Trophoblast cell (in vitro differentiated cells and primary cell): Measurements from ENCODE around the gene MSGN1.

ENCODE experiments used
- DNase-seq, 2 donors: peaks; one replicate each; pipeline ENCODE4 v3.0.0-alpha.2; 2016
- H2AFZ ChIP-seq: 2 replicates; pipeline ENCODE4 v1.6.1; 2013; ENCODE audit warnings: low read length, moderate library complexity, mild to moderate bottlenecking; ENCODE audit not compliant: insufficient read depth, poor library complexity
- H2AK5ac ChIP-seq: 2 replicates; pipeline ENCODE4 v1.6.1; 2013; ENCODE audit warnings: mild to moderate bottlenecking, low read length
- H2BK120ac ChIP-seq: 2 replicates; pipeline ENCODE4 v1.6.1; 2013; ENCODE audit warnings: low read length, mild to moderate bottlenecking, moderate library complexity; ENCODE audit not compliant: insufficient read depth, poor library complexity
- H2BK12ac ChIP-seq: 2 replicates; pipeline ENCODE4 v1.6.1; 2013; ENCODE audit warnings: mild to moderate bottlenecking, low read length, moderate library complexity
- H2BK5ac ChIP-seq: 2 replicates; pipeline ENCODE4 v1.6.1; 2013; ENCODE audit warnings: low read length, low read depth, moderate library complexity, mild to moderate bottlenecking; ENCODE audit not compliant: poor library complexity
- H3K14ac ChIP-seq: 2 replicates; pipeline ENCODE4 v1.6.1; 2013; ENCODE audit warnings: mild to moderate bottlenecking, low read length
- H3K18ac ChIP-seq: 2 replicates; pipeline ENCODE4 v1.6.1; 2013; ENCODE audit warnings: mild to moderate bottlenecking, low read length
- H3K23ac ChIP-seq: 2 replicates; pipeline ENCODE4 v1.6.1; 2013; ENCODE audit warnings: low read length
- H3K27ac ChIP-seq: 2 replicates; pipeline ENCODE4 v1.5.1; 2013; ENCODE audit warnings: low read depth, mild to moderate bottlenecking, inconsistent platforms, low read length, moderate library complexity
- H3K27me3 ChIP-seq: 2 replicates; pipeline ENCODE4 v1.6.1; 2013; ENCODE audit warnings: inconsistent platforms, mild to moderate bottlenecking, low read length, moderate library complexity; ENCODE audit not compliant: insufficient read depth
- H3K36me3 ChIP-seq, 2 experiments: 1 replicate in 1 of 2; 2 replicates in 1 of 2; pipeline ENCODE4 v1.6.1; 2013; ENCODE audit warnings: low read length in 2 of 2, mild to moderate bottlenecking in 2 of 2, moderate library complexity in 1 of 2; ENCODE audit not compliant: insufficient read depth in 2 of 2, control insufficient read depth in 1 of 2
- H3K4ac ChIP-seq: 2 replicates; pipeline ENCODE4 v1.6.1; 2013; ENCODE audit warnings: low read depth, mild to moderate bottlenecking, low read length, moderate library complexity
- H3K4me1 ChIP-seq, 2 experiments: 1 replicate in 1 of 2; 2 replicates in 1 of 2; pipeline ENCODE4 v1.6.1; 2013; ENCODE audit warnings: low read length in 2 of 2, mild to moderate bottlenecking in 2 of 2, moderate library complexity in 1 of 2; ENCODE audit not compliant: insufficient read depth in 2 of 2, control insufficient read depth in 1 of 2
- H3K4me2 ChIP-seq: 2 replicates; pipeline ENCODE4 v1.6.1; 2013; ENCODE audit warnings: inconsistent platforms, mild to moderate bottlenecking, low read length, moderate library complexity
- H3K4me3 ChIP-seq: 2 replicates; pipeline ENCODE4 v1.5.1; 2013; ENCODE audit warnings: mild to moderate bottlenecking, low read depth, low read length, inconsistent platforms
- H3K79me1 ChIP-seq: one replicate; pipeline ENCODE4 v1.6.1; 2013; ENCODE audit warnings: low read length
- H3K79me2 ChIP-seq: 2 replicates; pipeline ENCODE4 v1.6.1; 2013; ENCODE audit warnings: low read length, mild to moderate bottlenecking; ENCODE audit not compliant: control insufficient read depth, insufficient read depth, poor library complexity
- H3K9ac ChIP-seq: 2 replicates; pipeline ENCODE4 v1.6.1; 2013; ENCODE audit warnings: mild to moderate bottlenecking, low read length
- H3K9me3 ChIP-seq: 2 replicates; pipeline ENCODE4 v1.6.1; 2013; ENCODE audit warnings: low read depth, mild to moderate bottlenecking, control low read depth, inconsistent platforms, low read length; ENCODE audit not compliant: insufficient read depth
- H4K12ac ChIP-seq: 2 replicates; pipeline ENCODE4 v1.6.1; 2013; ENCODE audit warnings: low read depth, mild to moderate bottlenecking, low read length, moderate library complexity
- H4K8ac ChIP-seq: 2 replicates; pipeline ENCODE4 v1.6.1; 2013; ENCODE audit warnings: low read depth, mild to moderate bottlenecking, low read length, moderate library complexity
- H4K91ac ChIP-seq: one replicate; pipeline ENCODE4 v1.6.1; 2013; ENCODE audit warnings: low read depth, mild to moderate bottlenecking, low read length, moderate library complexity
- WGBS: extraction: QIAGEN DNeasy Blood & Tissue Kit; methylation state at CpG from one replicate; pipeline ENCODE4 v1.1.7; 2013; ENCODE audit warnings: missing lambda C conversion rate; ENCODE audit not compliant: insufficient read length, insufficient coverage; ENCODE audit errors: extremely low coverage; 5-methylcytosine and 5-hydroxymethylcytosine counted together

MSGN1 gene

DNA sequence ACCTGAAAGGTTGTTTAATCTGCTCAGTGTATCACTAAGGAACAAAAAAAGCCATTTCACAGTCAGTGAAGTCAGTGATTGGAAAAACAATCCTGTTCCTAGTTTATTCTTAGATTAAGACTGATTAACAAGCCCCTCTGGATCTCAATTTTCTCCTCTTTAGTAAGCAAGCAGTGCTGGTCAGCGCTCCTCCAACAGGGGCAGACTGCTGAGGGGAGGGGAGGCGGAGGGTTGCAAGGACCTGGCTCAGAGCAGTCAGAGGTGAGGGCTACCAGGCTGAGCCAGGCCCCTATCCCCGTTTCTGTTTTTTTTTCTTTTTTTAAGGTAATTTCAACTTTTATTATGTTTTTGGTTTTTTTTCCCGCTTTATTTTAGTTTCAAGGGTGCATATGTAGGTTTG, 37.5 kb downstream of the MSGN1 start:
- Histone ChIP-seq H3K36me3 (no peaks in the 10 kb centered on the region), H3K4me1 (no peaks in the 10 kb centered on the region), H3K27ac (no peak overlapping the region), H2BK12ac (no peak overlapping the region), H3K9me3 (no peaks in the 10 kb centered on the region), H2BK5ac (no peak overlapping the region), H3K79me1 (no peaks in the 10 kb centered on the region), H3K14ac (no peak overlapping the region), H3K23ac (no peak overlapping the region), H2BK120ac (no peak overlapping the region), H3K18ac (no peak overlapping the region), H3K27me3 (no peaks in the 10 kb centered on the region), H3K9ac (no peak overlapping the region), H3K4me3 (no peak overlapping the region), H3K4me2 (no peak overlapping the region), H3K4ac (no peak overlapping the region), H3K79me2 (no peaks in the 10 kb centered on the region), H4K8ac (no peak overlapping the region), H2AFZ (no peak overlapping the region), H4K91ac (no peak overlapping the region), H2AK5ac (no peak overlapping the region), H4K12ac (no peak overlapping the region)
- DNase-seq, result no peak
- WGBS, result no CpG with 5 or more reads among the region's 4 CpGs

- Histone ChIP-seq H4K12ac (no peak overlapping the region), H3K4ac (no peak overlapping the region), H3K79me2 (no peaks in the 10 kb centered on the region), H4K91ac (no peak overlapping the region), H3K9me3 (no peaks in the 10 kb centered on the region), H2AK5ac (no peak overlapping the region), H3K9ac (no peak overlapping the region), H2BK5ac (no peak overlapping the region), H3K27me3 (no peaks in the 10 kb centered on the region), H4K8ac (no peak overlapping the region), H3K4me2 (no peak overlapping the region), H3K79me1 (no peaks in the 10 kb centered on the region), H2AFZ (no peak overlapping the region), H2BK120ac (no peak overlapping the region), H3K27ac (no peak overlapping the region), H3K23ac (no peak overlapping the region), H2BK12ac (no peak overlapping the region), H3K4me1 (no peaks in the 10 kb centered on the region), H3K14ac (no peak overlapping the region), H3K4me3 (no peak overlapping the region), H3K18ac (no peak overlapping the region), H3K36me3 (no peaks in the 10 kb centered on the region)
- DNase-seq, result no peak
- no CpG with 5 or more reads among the region's 3 CpGs for WGBS
Observed at GRCh38 chr2:17857021-17857420, 40.8 kb downstream of the MSGN1 start.

DNA sequence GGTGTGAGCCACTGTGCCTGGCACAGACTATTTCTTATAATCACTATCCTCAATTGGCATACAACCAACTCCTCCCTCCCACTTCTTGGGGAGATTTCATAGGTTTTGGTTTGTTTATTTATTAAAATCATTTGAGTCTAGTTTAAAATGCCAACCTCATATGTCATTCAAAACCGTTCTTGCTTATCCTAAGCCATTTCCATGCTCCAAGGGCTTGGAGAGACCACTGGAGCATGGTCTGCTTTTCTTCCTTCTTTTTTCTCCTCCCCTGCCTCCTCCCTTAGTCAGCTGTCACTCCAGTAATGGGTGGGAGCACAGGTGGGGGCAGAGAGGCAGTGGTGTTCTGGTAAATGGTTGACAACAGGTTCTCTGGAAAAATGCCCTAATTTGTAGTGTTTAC, 41.8 kb downstream of the MSGN1 start:
- Histone ChIP-seq H3K23ac (no peak overlapping the region), H3K27ac (no peak overlapping the region), H4K91ac (no peak overlapping the region), H3K9ac (no peak overlapping the region), H3K4me1 (no peaks in the 10 kb centered on the region), H3K4me3 (no peak overlapping the region), H3K9me3 (no peaks in the 10 kb centered on the region), H2BK120ac (no peak overlapping the region), H3K18ac (no peak overlapping the region), H3K79me1 (no peaks in the 10 kb centered on the region), H3K4ac (no peak overlapping the region), H4K8ac (no peak overlapping the region), H2AFZ (no peak overlapping the region), H3K36me3 (no peaks in the 10 kb centered on the region), H4K12ac (no peak overlapping the region), H3K27me3 (no peaks in the 10 kb centered on the region), H3K14ac (no peak overlapping the region), H3K4me2 (no peak overlapping the region), H2AK5ac (no peak overlapping the region), H2BK5ac (no peak overlapping the region), H3K79me2 (no peaks in the 10 kb centered on the region), H2BK12ac (no peak overlapping the region)
- DNase-seq, result no peak
- WGBS, result no CpG with 5 or more reads among the region's 1 CpG

GRCh38 chr2:17863539-17863938, 47.3 kb downstream of the MSGN1 start:
- H2AK5ac ChIP-seq, result no peak overlapping the region
- no peak overlapping the region for H3K9ac ChIP-seq
- no peak overlapping the region for H4K12ac ChIP-seq
- no peak overlapping the region for H3K4me2 ChIP-seq
- no peak overlapping the region for H3K18ac ChIP-seq
- H2BK5ac ChIP-seq, result no peak overlapping the region
- H3K27ac ChIP-seq, result no peak overlapping the region
- WGBS, result no CpG with 5 or more reads among the region's 4 CpGs
- H3K4me3 ChIP-seq, result no peak overlapping the region
- no peaks in the 10 kb centered on the region for H3K36me3 ChIP-seq
- no peaks in the 10 kb centered on the region for H3K79me2 ChIP-seq
- no peaks in the 10 kb centered on the region for H3K79me1 ChIP-seq
- no peaks in the 10 kb centered on the region for H3K9me3 ChIP-seq
- no peak overlapping the region for H4K8ac ChIP-seq
- H2BK120ac ChIP-seq, result no peak overlapping the region
- no peaks in the 10 kb centered on the region for H3K27me3 ChIP-seq
- H4K91ac ChIP-seq, result no peak overlapping the region
- H3K4me1 ChIP-seq, result no peaks in the 10 kb centered on the region
- no peak overlapping the region for H3K14ac ChIP-seq
- no peak overlapping the region for H3K4ac ChIP-seq
- H3K23ac ChIP-seq, result no peak overlapping the region
- no peak for DNase-seq
- H2BK12ac ChIP-seq, result no peak overlapping the region
- no peak overlapping the region for H2AFZ ChIP-seq
